DMS53 treated with DMSO at 0.1 percent for 48 hours (cell line): ENCODE data around the gene GAMT.

Experiments
- DNase-seq: peaks from one replicate; lab custom pipeline; 2025; ENCODE audit not compliant: unreplicated experiment; lab: John Stamatoyannopoulos, UW

The GAMT gene

DNA sequence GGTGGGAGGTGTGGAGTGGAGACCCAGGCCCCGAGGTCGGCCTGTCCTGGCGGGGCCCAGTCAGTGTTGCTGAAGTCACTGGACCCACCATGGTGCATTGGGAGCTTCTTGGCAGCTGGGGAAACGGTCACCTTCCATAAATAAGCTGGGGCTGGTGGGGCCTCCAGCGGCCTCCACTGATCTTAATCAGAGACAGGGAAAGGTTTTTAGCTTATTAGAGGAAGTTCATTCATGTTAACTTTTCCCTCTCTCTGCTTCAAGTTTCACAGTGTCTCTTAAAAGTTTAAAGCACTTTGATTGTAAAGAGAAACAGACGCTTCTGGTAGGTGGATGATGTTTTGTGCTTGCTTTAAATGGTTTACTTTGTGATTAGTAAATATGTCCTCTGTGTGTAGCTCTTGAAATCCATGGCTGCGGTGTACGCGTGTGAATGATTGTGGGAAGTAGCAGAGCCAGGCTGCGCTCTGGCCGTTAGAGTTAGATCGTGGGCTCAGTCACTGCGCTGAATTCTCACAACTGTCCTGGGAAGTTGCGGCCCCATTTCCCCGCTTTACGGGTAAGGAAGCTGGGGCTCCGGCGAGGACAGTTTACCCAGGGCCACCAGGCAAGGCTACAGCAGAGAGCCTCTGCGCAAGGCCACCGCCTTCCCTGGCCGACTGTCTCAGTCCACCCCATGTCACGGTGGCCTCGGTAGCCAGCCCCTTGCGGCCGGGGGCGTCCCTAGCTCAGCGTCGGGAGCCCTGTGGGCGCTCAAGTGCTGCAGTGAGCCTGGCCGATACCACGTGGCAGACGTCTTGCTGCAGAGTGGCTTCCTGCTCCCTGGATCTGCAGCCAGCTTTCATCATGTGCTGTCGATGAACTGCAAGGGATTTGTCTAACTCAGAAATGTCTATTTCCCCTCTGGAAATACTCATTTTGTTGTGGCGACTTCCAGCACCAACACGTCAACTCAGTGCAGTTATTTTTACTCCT lies 34.2 kb downstream of the GAMT start:
- no peak for DNase-seq

GRCh38 chr19:1366296-1366695 lies 35.0 kb downstream of the GAMT start:
- no peak for DNase-seq

GRCh38 chr19:1365319-1366269 lies 35.7 kb downstream of the GAMT start:
- no peak for DNase-seq

- no peak for DNase-seq
Observed at GRCh38 chr19:1364070-1364704, 37.2 kb downstream of the GAMT start.

DNA sequence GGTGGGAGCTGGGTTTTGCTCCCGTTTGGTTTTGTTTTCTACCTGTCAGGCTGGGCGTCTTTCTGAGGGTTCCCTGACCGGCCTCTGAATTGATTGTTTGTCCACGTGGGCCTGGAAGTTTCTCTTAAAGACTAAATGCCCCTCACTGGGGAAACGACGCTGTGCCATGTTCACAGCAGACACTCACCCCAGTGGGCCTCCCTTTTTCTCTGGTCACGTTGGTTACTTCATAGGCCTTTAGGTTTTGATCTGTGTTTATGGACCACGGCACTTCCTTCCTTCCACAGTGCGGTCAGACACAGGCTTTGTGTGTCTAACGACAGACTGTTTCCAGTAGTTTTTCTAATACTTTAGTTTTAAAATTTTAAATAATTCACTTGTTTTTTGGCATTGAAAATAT lies 37.7 kb downstream of the GAMT start:
- no peak for DNase-seq

GRCh38 chr19:1362387-1363257 lies 38.7 kb downstream of the GAMT start:
- no peak for DNase-seq

- DNase-seq = no peak
Observed at GRCh38 chr19:1361601-1362386, 39.5 kb downstream of the GAMT start.

DNA sequence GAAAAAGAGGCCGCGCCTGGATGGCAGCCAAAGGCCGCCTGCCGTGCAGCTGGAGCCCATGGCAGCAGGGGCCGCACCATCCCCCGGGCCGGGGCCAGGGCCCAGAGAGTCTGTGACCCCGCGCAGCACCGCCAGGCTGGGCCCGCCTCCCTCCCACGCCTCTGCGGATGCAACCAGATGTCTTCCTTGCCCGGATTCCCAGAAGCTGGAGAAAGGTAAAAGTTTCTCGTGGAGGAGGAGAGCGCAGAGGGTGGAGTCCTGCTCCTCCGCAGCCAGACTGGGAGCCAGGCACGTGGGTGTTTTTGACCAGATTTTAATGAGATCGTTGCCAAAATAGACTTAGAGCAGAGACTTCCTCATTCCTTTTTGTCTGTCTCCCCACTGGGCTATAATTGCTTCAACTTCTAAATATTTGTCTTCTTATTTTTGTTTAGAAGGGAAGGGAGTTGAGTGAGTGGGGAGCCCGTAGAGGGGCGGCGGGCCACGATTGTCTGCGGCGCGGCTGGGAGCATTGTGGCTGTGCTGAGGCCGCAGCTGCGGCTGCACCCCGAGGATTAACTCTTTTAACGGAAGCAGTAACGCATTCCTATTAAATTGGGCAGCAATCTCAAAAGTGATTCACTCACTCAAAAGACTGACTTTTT lies 40.4 kb downstream of the GAMT start:
- DNase-seq = no peak

- DNase-seq = no peak
Observed at GRCh38 chr19:1360126-1360817, 41.1 kb downstream of the GAMT start.

- DNase-seq = no peak
Observed at GRCh38 chr19:1357531-1358109, 43.7 kb downstream of the GAMT start.

- DNase-seq = no peak
Observed at GRCh38 chr19:1356508-1356865, 44.9 kb downstream of the GAMT start.

DNA sequence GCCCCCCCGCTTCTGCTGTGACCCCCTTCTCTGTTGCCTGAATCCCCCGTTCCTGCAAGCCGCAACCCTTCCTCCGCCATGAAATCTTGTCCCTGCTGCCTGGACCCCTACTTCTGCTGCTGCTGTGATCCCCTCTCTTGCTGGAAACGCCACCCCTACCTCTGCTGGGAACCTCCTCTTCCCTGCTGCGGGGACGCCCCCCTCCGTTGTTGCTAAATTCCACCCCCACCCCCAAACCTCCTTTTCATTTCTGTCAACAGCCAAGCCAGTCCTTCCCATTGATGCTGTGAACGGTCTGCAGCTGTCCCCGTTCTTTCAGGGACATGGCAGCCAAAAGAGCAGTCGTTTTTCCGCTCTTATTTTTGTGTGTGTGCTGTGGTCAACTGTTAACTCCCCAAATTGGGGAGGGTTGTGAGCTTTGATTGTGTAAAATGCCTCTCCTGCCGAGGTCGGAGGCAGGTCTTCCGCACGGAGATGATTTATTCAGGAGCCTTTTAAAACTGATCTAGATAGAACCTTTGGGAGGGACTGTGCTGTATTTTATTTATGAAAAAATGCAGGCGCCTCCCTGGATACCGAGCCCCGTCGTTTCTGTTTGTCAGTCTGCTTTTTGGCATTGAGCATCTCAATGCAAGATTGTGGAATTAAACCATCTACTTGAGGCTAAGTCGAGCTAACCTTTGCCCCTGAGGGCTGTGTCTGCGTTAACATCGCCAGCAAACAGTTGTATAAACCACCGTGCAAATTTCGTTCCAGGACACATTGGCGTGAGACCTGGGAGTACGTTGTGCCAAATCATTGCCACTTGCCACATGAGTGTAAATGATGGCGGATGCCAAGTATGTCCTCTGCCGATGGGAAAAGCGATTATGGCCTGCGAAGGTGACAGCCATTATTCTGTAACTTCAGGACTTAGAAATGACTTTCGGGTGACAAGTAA lies 45.5 kb downstream of the GAMT start:
- DNase-seq = no peak

DNA sequence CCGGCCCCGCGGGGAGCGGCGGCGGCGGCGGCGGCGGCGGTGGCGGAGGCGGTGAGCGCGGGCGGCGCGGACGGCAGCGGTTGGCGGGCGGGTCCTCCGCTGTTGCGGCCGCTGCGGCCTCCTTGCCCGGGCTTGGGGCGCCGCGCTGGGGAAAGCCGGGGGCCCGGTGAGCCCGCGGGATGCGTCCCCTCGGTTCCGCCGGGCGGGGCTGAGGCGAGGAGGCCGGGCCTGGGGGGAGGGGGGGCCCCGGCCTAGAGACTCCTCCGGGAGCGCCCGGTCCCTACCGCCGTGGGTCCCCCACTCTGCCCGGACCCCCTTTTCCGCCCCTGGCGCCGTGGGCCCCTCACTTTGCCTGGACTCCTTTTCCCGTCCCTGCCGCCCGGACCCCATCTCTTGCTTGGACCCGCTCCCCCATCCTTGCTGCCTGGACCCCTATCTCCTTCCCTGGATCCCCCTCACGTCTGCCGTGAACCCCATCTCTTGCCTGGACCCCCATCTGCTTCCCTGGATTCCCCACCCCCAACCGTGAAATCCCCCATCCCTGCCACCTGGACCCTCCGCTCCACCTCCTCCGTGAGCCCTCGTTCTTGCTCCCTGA lies 46.3 kb downstream of the GAMT start:
- no peak for DNase-seq

DNA sequence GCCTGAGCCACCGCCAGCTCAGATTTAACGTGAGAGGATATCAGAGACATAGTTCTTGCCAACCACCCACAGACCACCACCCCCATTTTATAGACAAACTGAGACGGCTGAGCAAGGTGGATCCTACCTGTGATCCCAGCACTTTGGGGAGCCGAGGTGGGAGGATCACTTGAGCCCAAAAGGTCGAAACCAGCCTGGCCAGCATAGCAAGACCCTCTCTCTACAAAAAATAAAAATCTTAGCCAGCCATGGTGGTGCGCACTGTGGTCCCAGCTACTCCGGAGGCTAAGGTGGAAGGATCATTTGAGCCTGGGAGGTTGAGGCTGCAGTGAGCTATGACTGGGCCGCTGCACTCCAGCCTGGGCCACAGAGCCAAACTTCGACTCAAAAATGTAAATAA lies 48.2 kb downstream of the GAMT start:
- no peak for DNase-seq

GRCh38 chr19:1351381-1351851 lies 49.9 kb downstream of the GAMT start:
- no peak for DNase-seq

- no peak for DNase-seq
Observed at GRCh38 chr19:1350867-1351266, 50.5 kb downstream of the GAMT start.

DNA sequence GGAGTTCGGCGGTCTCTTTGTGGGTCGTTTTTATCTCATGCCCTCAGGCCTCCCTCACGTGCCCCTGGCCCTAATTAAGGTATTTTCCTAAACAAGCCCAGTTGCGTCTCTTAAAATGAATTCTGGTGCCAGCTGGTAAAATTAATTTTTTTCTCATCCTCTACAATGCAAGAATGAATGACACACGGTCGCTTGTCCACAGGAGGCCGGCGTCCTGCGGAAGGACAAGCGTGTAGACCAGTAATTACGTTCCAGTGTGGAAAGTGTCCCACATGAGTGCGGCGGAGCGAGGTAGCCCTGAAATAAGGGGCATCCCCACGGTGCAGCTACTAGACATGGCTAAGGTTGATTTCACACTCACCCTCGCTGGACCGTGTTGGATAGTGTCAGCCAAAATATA lies 52.1 kb downstream of the GAMT start:
- DNase-seq = no peak
